Adrenal gland (tissue), 5 donors: Measurements from ENCODE around the gene CNTN3.

Source experiments
- CTCF ChIP-seq, 6 experiments: fragments of 450-650 bp in 4 of 6; fragments of 200-600 bp in 2 of 6; sonication (generic) in 1 of 6; IDR thresholded peaks; 1 replicate in 5 of 6; 2 replicates in 1 of 6; pipeline versions ENCODE4 v1.5.1 to v1.8.0; 2016 to 2021; ENCODE audit warnings: antibody characterized with exemption in 6 of 6, mild to moderate bottlenecking in 2 of 6, moderate library complexity in 1 of 6
- POLR2A ChIP-seq, 2 donors: fragments of 450-650 bp; IDR thresholded peaks; one replicate each; pipeline ENCODE4 v1.6.1; 2017; ENCODE audit warnings: antibody characterized with exemption in 2 of 2, mild to moderate bottlenecking in 2 of 2, moderate library complexity in 1 of 2
- donor health status: DM: no; HTN: no; CAD: no.

GRCh38 chr3:74607803-74608202, 6.7 kb downstream of the CNTN3 start:
- TF ChIP-seq CTCF (IDR thresholded peaks at IDR 0.05) (no peak), POLR2A (IDR thresholded peaks at IDR 0.05) (no peak)
